Right lobe of liver (tissue), 6 donors: Measurements from ENCODE around the gene CDC26. TPM values are rescaled to one million over a fixed set of nuclear protein-coding genes. Genes with fewer than 3 reads are reported as not detected.

Experiments
- ATAC-seq, 4 donors: fragments of 200-7000 bp; cut with Tn5 transposase; one replicate each; pipeline ENCODE4 v1.9.1; 2020; ENCODE audit warnings: mild to moderate bottlenecking in 4 of 4, moderate library complexity in 4 of 4
- DNase-seq, 3 donors: peaks; one replicate each; pipeline ENCODE4 v3.0.0-alpha.2; 2020
- H3K27ac ChIP-seq, 3 donors: fragments of 200-600 bp; one replicate each; pipeline ENCODE4 v1.8.0; 2022
- H3K27me3 ChIP-seq, 2 donors: fragments of 200-600 bp; one replicate each; pipeline ENCODE4 v1.8.0; 2022
- H3K36me3 ChIP-seq, 4 donors: fragments of 200-600 bp; sonication (generic) in 1 of 4; one replicate each; pipeline versions ENCODE4 v1.5.1 to v1.8.0; 2017 to 2022; ENCODE audit warnings: control low read depth in 1 of 4
- H3K4me1 ChIP-seq, 4 donors: fragments of 200-600 bp; sonication (generic) in 1 of 4; one replicate each; pipeline versions ENCODE4 v1.5.1 to v1.8.0; 2017 to 2022; ENCODE audit warnings: control low read depth in 1 of 4
- H3K4me3 ChIP-seq, 3 donors: fragments of 200-600 bp; one replicate each; pipeline ENCODE4 v1.8.0; 2022
- H3K9me3 ChIP-seq, 4 donors: fragments of 200-600 bp; sonication (generic) in 1 of 4; one replicate each; pipeline versions ENCODE4 v1.5.1 to v1.8.0; 2017 to 2022; ENCODE audit warnings: control low read depth in 1 of 4
- POLR2A ChIP-seq: fragments of 450-650 bp; IDR thresholded peaks from one replicate; pipeline ENCODE4 v1.6.1; 2017; ENCODE audit warnings: antibody characterized with exemption, mild to moderate bottlenecking
- WGBS: methylation state at CpG from one replicate; pipeline ENCODE4 v1.1.6; 2018; ENCODE audit warnings: low coverage, low lambda C conversion rate; ENCODE audit not compliant: insufficient coverage; ENCODE audit errors: missing lambda C conversion rate; 5-methylcytosine and 5-hydroxymethylcytosine counted together
- intact Hi-C, 2 donors: fragments of 100-400 bp; cut with DNase I; formaldehyde crosslinking; loops; one replicate each; pipeline versions ENCODE4 v1.11.2 to v1.14.1; 2022
- total RNA-seq, 6 experiments: library from RNA; depleted of rRNA in 2 of 6; stranded (reverse); fragments of >200 nt in 2 of 6; fragmentation: NEBNext Ultra II Directional in 3 of 6; extraction: Animal tissue kit (Norgen Biotek cat#: 25700) in 3 of 6; gene quantifications; one replicate each; pipeline versions ENCODE4 v1.1.0 to v1.2.4, GENCODE V29; 2016 to 2023
- TF ChIP-seq, protein P1 (sequence below), 4 donors: fragments of 200-600 bp in 3 of 4; fragments of 450-650 bp in 1 of 4; IDR thresholded peaks; one replicate each; pipeline versions ENCODE4 v1.5.1 to v1.8.0; 2016 to 2022; ENCODE audit warnings: antibody characterized with exemption in 4 of 4, mild to moderate bottlenecking in 2 of 4
- donor health status: DM: no; HTN: yes; CAD: no.
- donor health status: DM: no; HTN: no; CAD: no.
- donor health status: DM: no; HTN: no; CAD: no.
- donor health status: DM: no; HTN: yes; CAD: no.
- donor health status: DM: no; HTN: yes; CAD: no.

The CDC26 gene
- total RNA-seq, 6 experiments from 2014 or later, result 16.0 to 21.7 (median 18.5) TPM

GRCh38 chr9:113317777-113318176, 42.4 kb upstream of the CDC26 start:
- DNase-seq, result no peak
- no peak for ATAC-seq
- Histone ChIP-seq H3K27me3 (no peaks in the 10 kb centered on the region), H3K4me1 (no peaks in the 10 kb centered on the region), H3K27ac (no peak overlapping the region), H3K9me3 (no peaks in the 10 kb centered on the region), H3K36me3 (no peaks in the 10 kb centered on the region), H3K4me3 (no peak overlapping the region)
- WGBS, result 27% methylated on average over 2 of the region's 2 CpGs
- TF ChIP-seq POLR2A, result no peak
- TF ChIP-seq, protein P1, sequence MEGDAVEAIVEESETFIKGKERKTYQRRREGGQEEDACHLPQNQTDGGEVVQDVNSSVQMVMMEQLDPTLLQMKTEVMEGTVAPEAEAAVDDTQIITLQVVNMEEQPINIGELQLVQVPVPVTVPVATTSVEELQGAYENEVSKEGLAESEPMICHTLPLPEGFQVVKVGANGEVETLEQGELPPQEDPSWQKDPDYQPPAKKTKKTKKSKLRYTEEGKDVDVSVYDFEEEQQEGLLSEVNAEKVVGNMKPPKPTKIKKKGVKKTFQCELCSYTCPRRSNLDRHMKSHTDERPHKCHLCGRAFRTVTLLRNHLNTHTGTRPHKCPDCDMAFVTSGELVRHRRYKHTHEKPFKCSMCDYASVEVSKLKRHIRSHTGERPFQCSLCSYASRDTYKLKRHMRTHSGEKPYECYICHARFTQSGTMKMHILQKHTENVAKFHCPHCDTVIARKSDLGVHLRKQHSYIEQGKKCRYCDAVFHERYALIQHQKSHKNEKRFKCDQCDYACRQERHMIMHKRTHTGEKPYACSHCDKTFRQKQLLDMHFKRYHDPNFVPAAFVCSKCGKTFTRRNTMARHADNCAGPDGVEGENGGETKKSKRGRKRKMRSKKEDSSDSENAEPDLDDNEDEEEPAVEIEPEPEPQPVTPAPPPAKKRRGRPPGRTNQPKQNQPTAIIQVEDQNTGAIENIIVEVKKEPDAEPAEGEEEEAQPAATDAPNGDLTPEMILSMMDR (IDR thresholded peaks at IDR 0.05), result peak in 2 of 4 donors; percentile 19 to 21
- intact Hi-C loops, result no loop called here

- no peak overlapping the region for H3K27ac ChIP-seq
- no peak for DNase-seq
- intact Hi-C loops, result no loop called here
- H3K36me3 ChIP-seq, result no peaks in the 10 kb centered on the region
- TF ChIP-seq, protein P1 (IDR thresholded peaks at IDR 0.05), result no peak
- ATAC-seq, result no peak
- 81% methylated on average over 4 of the region's 4 CpGs for WGBS
- no peak overlapping the region for H3K4me3 ChIP-seq
- H3K9me3 ChIP-seq, result no peaks in the 10 kb centered on the region
- no peaks in the 10 kb centered on the region for H3K4me1 ChIP-seq
- no peaks in the 10 kb centered on the region for H3K27me3 ChIP-seq
These were observed 40.7 kb upstream of the CDC26 start for GRCh38 chr9:113316030-113316429.

DNA sequence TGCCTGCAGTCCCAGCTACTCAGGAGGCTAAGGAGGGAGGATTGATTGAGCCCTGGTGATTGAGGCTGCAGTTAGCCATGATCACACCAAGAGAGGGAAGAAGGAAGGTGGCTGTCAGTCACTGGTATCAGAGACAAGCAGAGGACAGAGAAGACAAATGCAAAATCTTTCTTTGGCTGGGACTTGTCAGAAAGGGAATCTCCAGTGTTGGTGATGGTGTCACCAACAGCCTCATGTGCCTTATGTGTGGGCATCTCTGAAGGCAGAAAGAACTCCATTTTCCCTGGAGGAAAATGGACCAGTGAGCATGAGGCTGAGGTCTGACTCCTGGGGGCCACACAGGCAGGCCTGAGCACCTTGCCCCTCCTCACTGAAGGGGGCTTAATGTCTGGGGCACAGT, 39.9 kb upstream of the CDC26 start:
- Histone ChIP-seq H3K4me3 (no peak overlapping the region), H3K9me3 (no peaks in the 10 kb centered on the region), H3K27ac (no peak overlapping the region), H3K4me1 (no peaks in the 10 kb centered on the region), H3K27me3 (no peaks in the 10 kb centered on the region), H3K36me3 (no peaks in the 10 kb centered on the region)
- TF ChIP-seq, protein P1 (IDR thresholded peaks at IDR 0.05), result no peak
- no peak for TF ChIP-seq POLR2A
- DNase-seq (no peak), ATAC-seq (no peak)
- intact Hi-C loops, result no loop called here

- 72% methylated on average over 5 of the region's 5 CpGs for WGBS
- no peak overlapping the region for H3K4me3 ChIP-seq
- H3K36me3 ChIP-seq, result no peaks in the 10 kb centered on the region
- no peaks in the 10 kb centered on the region for H3K27me3 ChIP-seq
- DNase-seq (no peak), ATAC-seq (no peak)
- no peak overlapping the region for H3K27ac ChIP-seq
- no peaks in the 10 kb centered on the region for H3K4me1 ChIP-seq
- no peaks in the 10 kb centered on the region for H3K9me3 ChIP-seq
- TF ChIP-seq, protein P1 (IDR thresholded peaks at IDR 0.05), result no peak
- no peak for TF ChIP-seq POLR2A
- intact Hi-C loops, result loop anchor here in 1 of 2 donors (5.0 kb wide), 1 partner anchor 94 kb away; no protein-coding TSS in a partner anchor
These were observed 37.9 kb upstream of the CDC26 start for GRCh38 chr9:113313261-113313660.

GRCh38 chr9:113311961-113312360, 36.6 kb upstream of the CDC26 start:
- no peaks in the 10 kb centered on the region for H3K36me3 ChIP-seq
- ATAC-seq (no peak), DNase-seq (no peak)
- no peaks in the 10 kb centered on the region for H3K9me3 ChIP-seq
- 76% methylated on average over 3 of the region's 3 CpGs for WGBS
- no peak overlapping the region for H3K27ac ChIP-seq
- H3K4me3 ChIP-seq, result no peak overlapping the region
- intact Hi-C loops, result loop anchor here in 1 of 2 donors (5.0 kb wide), 1 partner anchor 95 kb away; no protein-coding TSS in a partner anchor
- TF ChIP-seq, protein P1 (IDR thresholded peaks at IDR 0.05), result no peak
- TF ChIP-seq POLR2A, result no peak
- H3K27me3 ChIP-seq, result no peaks in the 10 kb centered on the region
- H3K4me1 ChIP-seq, result no peaks in the 10 kb centered on the region
